Peyer's patch (tissue), 4 donors: ENCODE data around the gene FBXW9. TPM values are rescaled to one million over a fixed set of nuclear protein-coding genes. Genes with fewer than 3 reads are reported as not detected.

Source experiments
- DNase-seq, 3 donors: peaks; one replicate each; pipeline ENCODE4 v3.0.0-alpha.2; 2017 to 2019
- H3K27ac ChIP-seq, 4 donors: fragments of 200-600 bp; sonication (generic); one replicate each; pipeline ENCODE4 v1.5.1; 2016 to 2019
- H3K27me3 ChIP-seq, 2 donors: fragments of 200-600 bp; sonication (generic); one replicate each; pipeline ENCODE4 v1.5.1; 2019
- H3K36me3 ChIP-seq, 3 donors: fragments of 200-600 bp; sonication (generic); one replicate each; pipeline ENCODE4 v1.5.1; 2016 to 2019
- H3K4me1 ChIP-seq, 4 donors: fragments of 200-600 bp; sonication (generic); one replicate each; pipeline ENCODE4 v1.5.1; 2016 to 2019
- H3K4me3 ChIP-seq, 4 donors: fragments of 200-600 bp; sonication (generic); 1 replicate in 3 of 4; 2 replicates in 1 of 4; pipeline ENCODE4 v1.5.1; 2016 to 2019; ENCODE audit warnings: mild to moderate bottlenecking in 1 of 4
- H3K9me3 ChIP-seq, 4 donors: fragments of 200-600 bp; sonication (generic); one replicate each; pipeline ENCODE4 v1.5.1; 2016 to 2019; ENCODE audit warnings: mild to moderate bottlenecking in 1 of 4
- CTCF ChIP-seq, 6 experiments: fragments of 450-650 bp in 4 of 6; fragments of 200-600 bp in 2 of 6; sonication (generic) in 1 of 6; IDR thresholded peaks; one replicate each; pipeline ENCODE4 v1.5.1; 2017 to 2019; ENCODE audit warnings: antibody characterized with exemption in 6 of 6, mild to moderate bottlenecking in 3 of 6, moderate library complexity in 1 of 6
- POLR2A ChIP-seq, 2 donors: fragments of 450-650 bp; IDR thresholded peaks; one replicate each; pipeline ENCODE4 v1.5.1; 2017; ENCODE audit warnings: antibody characterized with exemption in 2 of 2, mild to moderate bottlenecking in 2 of 2, moderate library complexity in 2 of 2
- total RNA-seq, 4 donors: library from RNA; depleted of rRNA; stranded (reverse); fragments of >200 nt; gene quantifications; one replicate each; pipeline ENCODE4 v1.1.0, GENCODE V29; 2016

Gene FBXW9
- total RNA-seq, 4 donors from 2014 or later: 6.3 to 9.9 (median 7.0) TPM; not detected in 1

DNA sequence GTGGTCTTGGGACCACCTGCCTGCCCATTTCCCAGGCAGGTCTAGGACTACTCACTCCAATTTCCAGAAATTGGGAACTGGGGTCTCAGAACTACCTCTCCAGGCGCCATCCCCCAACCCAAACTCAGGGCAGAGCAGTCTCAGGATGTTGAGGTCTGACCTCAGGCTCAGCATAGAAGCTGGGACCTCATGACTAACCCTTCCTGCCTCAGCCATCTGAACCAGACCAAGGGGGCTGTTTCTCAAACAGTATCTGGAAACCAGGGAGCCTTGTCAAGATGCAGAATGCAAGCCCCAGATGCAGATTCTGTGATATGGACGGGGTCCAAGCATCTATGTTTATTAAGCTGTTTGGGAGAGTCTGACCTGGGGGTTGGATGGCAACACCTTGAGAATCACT, 1.3 kb downstream of the FBXW9 start:
- TF ChIP-seq POLR2A (IDR thresholded peaks at IDR 0.05): no peak
- H3K9me3 ChIP-seq: no peaks in the 10 kb centered on the region
- H3K36me3 ChIP-seq: peaks cover 0 to 6% (median 0%) of the 10 kb centered on the region in 3 donors
- H3K27me3 ChIP-seq: no peaks in the 10 kb centered on the region
- DNase-seq: no peak
- no peak overlapping the region for H3K27ac ChIP-seq
- H3K4me1 ChIP-seq: peaks cover 0 to 15% (median 10%) of the 10 kb centered on the region in 4 donors
- H3K4me3 ChIP-seq: no peak overlapping the region

DNA sequence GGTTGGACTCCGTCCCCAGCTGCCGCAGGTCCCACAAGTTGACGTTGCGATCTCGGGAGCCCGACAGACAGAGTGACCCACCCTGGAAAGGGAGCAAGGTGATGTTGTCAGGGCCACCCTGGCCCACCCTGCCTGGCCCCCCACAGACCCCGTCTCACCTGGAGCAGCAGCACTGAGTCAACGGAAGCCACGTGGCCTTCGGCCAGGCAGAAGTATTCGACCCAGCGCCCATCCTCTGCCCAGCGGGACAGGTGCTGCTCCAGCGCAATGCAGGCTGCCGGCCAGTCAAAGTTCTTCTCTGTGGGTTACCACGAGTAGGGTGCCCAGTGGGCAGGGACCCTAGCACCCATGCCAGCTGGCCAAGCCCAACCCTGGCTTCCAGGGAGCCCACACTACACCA, 1.8 kb downstream of the FBXW9 start:
- Histone ChIP-seq H3K36me3 (peaks cover 0 to 2% (median 0%) of the 10 kb centered on the region in 3 donors), H3K27ac (no peak overlapping the region), H3K4me3 (no peak overlapping the region), H3K4me1 (peaks cover 0 to 15% (median 10%) of the 10 kb centered on the region in 4 donors), H3K27me3 (no peaks in the 10 kb centered on the region), H3K9me3 (no peaks in the 10 kb centered on the region)
- DNase-seq: no peak
- TF ChIP-seq CTCF (IDR thresholded peaks at IDR 0.05) (no peak), POLR2A (IDR thresholded peaks at IDR 0.05) (no peak)

- no peak for TF ChIP-seq CTCF (IDR thresholded peaks at IDR 0.05)
- TF ChIP-seq POLR2A (IDR thresholded peaks at IDR 0.05): no peak
- Histone ChIP-seq H3K4me3 (no peak overlapping the region), H3K27me3 (no peaks in the 10 kb centered on the region), H3K27ac (no peak overlapping the region), H3K9me3 (no peaks in the 10 kb centered on the region), H3K4me1 (peaks cover 0 to 15% (median 10%) of the 10 kb centered on the region in 4 donors), H3K36me3 (no peaks in the 10 kb centered on the region)
- no peak for DNase-seq
These were observed 3.5 kb downstream of the FBXW9 start for GRCh38 chr19:12692960-12693359.

GRCh38 chr19:12689581-12690216, 6.7 kb downstream of the FBXW9 start:
- no peak for DNase-seq
- Histone ChIP-seq H3K27me3 (no peaks in the 10 kb centered on the region), H3K9me3 (no peaks in the 10 kb centered on the region), H3K4me1 (peaks cover 0 to under 1% (median 0%) of the 10 kb centered on the region in 4 donors), H3K4me3 (no peak overlapping the region), H3K27ac (no peak overlapping the region), H3K36me3 (no peaks in the 10 kb centered on the region)
- TF ChIP-seq CTCF (IDR thresholded peaks at IDR 0.05): no peak
- TF ChIP-seq POLR2A (IDR thresholded peaks at IDR 0.05): no peak

DNA sequence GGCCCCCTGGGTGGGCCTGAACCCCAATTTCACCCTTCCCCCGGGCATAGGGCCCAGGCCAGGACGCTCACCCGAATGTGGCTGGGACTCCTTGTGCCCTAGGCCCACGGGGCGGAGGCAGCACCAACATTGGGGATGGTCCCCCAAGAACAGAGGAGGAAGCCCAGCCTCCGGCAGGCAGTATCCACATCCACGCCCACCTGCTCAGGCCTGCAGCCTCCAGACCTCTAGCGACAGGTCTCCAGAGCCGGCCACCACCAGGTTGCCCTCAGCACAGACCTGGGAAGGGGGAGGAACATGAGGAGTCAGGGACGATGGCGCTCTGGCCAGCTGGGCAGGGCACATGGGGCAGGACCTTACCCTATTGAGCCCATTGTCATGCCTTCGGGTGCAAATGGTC, 7.4 kb downstream of the FBXW9 start:
- H3K4me3 ChIP-seq: no peak overlapping the region
- H3K27me3 ChIP-seq: no peaks in the 10 kb centered on the region
- H3K36me3 ChIP-seq: no peaks in the 10 kb centered on the region
- no peak overlapping the region for H3K27ac ChIP-seq
- H3K4me1 ChIP-seq: no peaks in the 10 kb centered on the region
- no peaks in the 10 kb centered on the region for H3K9me3 ChIP-seq
- TF ChIP-seq POLR2A (IDR thresholded peaks at IDR 0.05) (no peak), CTCF (IDR thresholded peaks at IDR 0.05) (no peak)
- DNase-seq: no peak

DNA sequence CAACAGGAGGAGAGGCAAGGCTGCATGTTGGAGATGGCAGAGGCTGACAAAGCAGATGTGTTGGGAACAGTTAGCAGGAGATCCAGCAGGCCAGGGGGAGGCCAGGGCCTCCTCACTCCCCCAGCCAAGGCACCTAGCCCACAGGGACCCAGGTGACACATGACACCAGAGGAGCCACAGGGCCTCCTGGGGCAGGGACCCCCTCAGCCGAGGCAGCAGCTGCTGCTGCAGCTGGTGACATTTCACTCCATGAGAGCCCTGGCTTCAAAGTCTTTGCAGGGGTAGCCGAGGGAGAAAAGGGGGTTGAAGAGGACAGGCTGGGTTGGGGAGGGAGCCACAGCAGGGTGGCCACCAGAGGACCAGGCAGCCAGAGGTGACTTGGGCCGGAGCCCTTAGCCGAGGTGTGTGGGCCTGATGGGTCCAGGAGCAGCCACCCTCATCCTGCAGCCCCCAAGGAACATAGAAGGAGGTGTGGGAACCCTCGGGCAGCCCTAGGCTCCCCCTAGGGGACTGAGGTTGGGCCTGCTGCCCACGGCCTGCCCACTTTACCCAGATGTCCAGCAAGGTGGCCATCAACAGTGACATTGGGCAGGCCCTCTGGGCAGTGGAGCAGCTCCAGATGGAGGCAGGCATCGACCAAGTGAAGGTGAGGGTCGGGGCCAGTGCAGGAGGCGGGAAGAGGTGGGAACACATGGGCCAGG, 8.8 kb downstream of the FBXW9 start, which contains the start of gene GNG14:
Gene GNG14 (plus strand): TSS at position 503 of the 701 bp plus-strand sequence. CDS start 51 bp downstream, at position 554.
- no peak for TF ChIP-seq POLR2A (IDR thresholded peaks at IDR 0.05)
- TF ChIP-seq CTCF (IDR thresholded peaks at IDR 0.05): no peak
- Histone ChIP-seq H3K9me3 (no peaks in the 10 kb centered on the region), H3K4me3 (no peak within 1 kb of the TSS), H3K4me1 (no peaks in the 10 kb centered on the region), H3K36me3 (no peaks in the 10 kb centered on the region), H3K27ac (no peak within 1 kb of the TSS), H3K27me3 (no peaks in the 10 kb centered on the region)
- DNase-seq: no peak
